HG02763 (cell line): ENCODE results near the gene PIK3CA.
A peak's percentile ranks its signal among the peaks of the same experiment; 100 is the strongest.

ENCODE experiments used
- ATAC-seq: cut with Tn5 transposase; IDR thresholded peaks from one replicate; pipeline ENCODE4 v1.9.1; 2021; ENCODE audit warnings: mild to moderate bottlenecking, moderate library complexity; ENCODE audit not compliant: unreplicated experiment

Gene PIK3CA

GRCh38 chr3:179156170-179156569 is 8.0 kb downstream of the PIK3CA start:
- ATAC-seq = no peak

- ATAC-seq = no peak
Observed at GRCh38 chr3:179156775-179157174, 8.6 kb downstream of the PIK3CA start.

GRCh38 chr3:179158336-179159039 is 10.3 kb downstream of the PIK3CA start:
- ATAC-seq = no peak

- ATAC-seq = no peak
Observed at GRCh38 chr3:179163503-179163902, 15.3 kb downstream of the PIK3CA start.

- ATAC-seq = no peak
Observed at GRCh38 chr3:179164857-179165256, 16.7 kb downstream of the PIK3CA start.

GRCh38 chr3:179166561-179167201 is 18.5 kb downstream of the PIK3CA start:
- ATAC-seq = no peak

- no peak for ATAC-seq
Observed at GRCh38 chr3:179168918-179169317, 20.8 kb downstream of the PIK3CA start.

- no peak for ATAC-seq
Observed at GRCh38 chr3:179172546-179172945, 24.4 kb downstream of the PIK3CA start.

GRCh38 chr3:179174316-179174715 is 26.2 kb downstream of the PIK3CA start:
- peak; percentile 71 for ATAC-seq

- ATAC-seq = peak; percentile 41
Observed at GRCh38 chr3:179174898-179175297, 26.7 kb downstream of the PIK3CA start.

GRCh38 chr3:179175358-179175757 is 27.2 kb downstream of the PIK3CA start:
- ATAC-seq = no peak

GRCh38 chr3:179177611-179178010 is 29.5 kb downstream of the PIK3CA start:
- no peak for ATAC-seq

GRCh38 chr3:179179256-179179655 is 31.1 kb downstream of the PIK3CA start:
- ATAC-seq = no peak

- ATAC-seq = no peak
Observed at GRCh38 chr3:179179979-179180759, 32.0 kb downstream of the PIK3CA start.

GRCh38 chr3:179181021-179181472 is 32.9 kb downstream of the PIK3CA start:
- no peak for ATAC-seq

GRCh38 chr3:179181993-179182551 is 33.9 kb downstream of the PIK3CA start:
- no peak for ATAC-seq

GRCh38 chr3:179182902-179183301 is 34.7 kb downstream of the PIK3CA start:
- no peak for ATAC-seq

GRCh38 chr3:179184826-179185225 is 36.7 kb downstream of the PIK3CA start:
- no peak for ATAC-seq

GRCh38 chr3:179186426-179186825 is 38.3 kb downstream of the PIK3CA start:
- ATAC-seq = no peak

GRCh38 chr3:179189759-179190158 is 41.6 kb downstream of the PIK3CA start:
- ATAC-seq = no peak

- ATAC-seq = no peak
Observed at GRCh38 chr3:179190581-179190980, 42.4 kb downstream of the PIK3CA start.
